Esophagus squamous epithelium (tissue), 4 donors: ENCODE data around the gene C4orf17.

Experiments
- CTCF ChIP-seq, 6 experiments: fragments of 450-650 bp in 4 of 6; fragments of 200-600 bp in 2 of 6; sonication (generic) in 2 of 6; IDR thresholded peaks; one replicate each; pipeline ENCODE4 v1.5.1; 2016 to 2019; ENCODE audit warnings: antibody characterized with exemption in 6 of 6, mild to moderate bottlenecking in 4 of 6, moderate library complexity in 4 of 6
- POLR2A ChIP-seq, 4 donors: fragments of 450-650 bp; IDR thresholded peaks; one replicate each; pipeline ENCODE4 v1.6.1; 2017; ENCODE audit warnings: antibody characterized with exemption in 4 of 4, mild to moderate bottlenecking in 4 of 4, moderate library complexity in 3 of 4

DNA sequence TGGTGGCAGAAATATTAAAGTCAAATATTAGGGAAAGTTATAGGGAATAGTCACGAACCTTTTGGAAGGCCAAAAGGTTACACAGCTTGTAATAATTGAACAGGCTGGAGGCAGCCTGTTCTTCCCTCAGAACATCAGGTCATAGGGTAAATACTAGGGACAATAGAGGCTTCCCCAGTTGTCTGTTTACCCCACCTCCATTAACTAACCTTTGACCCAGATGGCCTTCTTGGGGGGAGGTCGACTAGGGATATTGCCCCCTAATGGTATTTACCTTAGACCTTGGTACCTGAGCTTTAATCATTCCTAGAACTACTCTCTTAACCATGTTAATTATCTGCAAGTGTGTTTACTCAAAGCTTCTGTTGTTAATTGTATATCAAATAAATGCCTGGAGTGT, 26.0 kb downstream of the C4orf17 start:
- TF ChIP-seq CTCF (IDR thresholded peaks at IDR 0.05) (no peak), POLR2A (IDR thresholded peaks at IDR 0.05) (no peak)
